GM10266 (cell line): ENCODE results near the gene CD81.
A peak's percentile ranks its signal among the peaks of the same experiment; 100 is the strongest.
"Not testable (repeated sequence)": the region's sequence is repeated elsewhere in the genome, so short reads cannot be mapped to it uniquely, and the experiment has no call there.

Experiments
- DNase-seq: peaks from one replicate; pipeline ENCODE4 v3.0.0; 2012; ENCODE audit errors: extremely low spot score
- CTCF ChIP-seq: IDR thresholded peaks from 2 replicates; pipeline ENCODE4 v1.5.1; 2012; ENCODE audit warnings: mild to moderate bottlenecking, low read depth; ENCODE audit not compliant: control insufficient read depth, insufficient read depth; ENCODE audit errors: missing control alignments

CD81 gene

GRCh38 chr11:2376751-2377451, at the start of gene CD81:
Gene CD81 (plus strand): TSS chr11:2377310. CDS start chr11:2377550, 240 bp downstream.
- TF ChIP-seq CTCF, result no peak
- peak; percentile 92 for DNase-seq

GRCh38 chr11:2328021-2328420, 49.1 kb upstream of the CD81 start:
- no peak for DNase-seq
- no peak for TF ChIP-seq CTCF

GRCh38 chr11:2328656-2329354, 48.3 kb upstream of the CD81 start:
- no peak for DNase-seq
- no peak for TF ChIP-seq CTCF

- DNase-seq, result no peak
- no peak for TF ChIP-seq CTCF
Observed at GRCh38 chr11:2329551-2329950, 47.6 kb upstream of the CD81 start.

- no peak for TF ChIP-seq CTCF
- DNase-seq, result no peak
Observed at GRCh38 chr11:2330696-2331095, 46.4 kb upstream of the CD81 start.

GRCh38 chr11:2331404-2331803, 45.7 kb upstream of the CD81 start:
- no peak for TF ChIP-seq CTCF

GRCh38 chr11:2332569-2332968, 44.5 kb upstream of the CD81 start:
- DNase-seq, result not testable (repeated sequence)

More at GRCh38 chr11:2331404-2331803, 45.7 kb upstream of the CD81 start:
- no peak for DNase-seq

- DNase-seq, result not testable (repeated sequence)
Observed at GRCh38 chr11:2333486-2334205, 43.5 kb upstream of the CD81 start.

- DNase-seq, result not testable (repeated sequence)
Observed at GRCh38 chr11:2335286-2335685, 41.8 kb upstream of the CD81 start.

- not testable (repeated sequence) for DNase-seq
Observed at GRCh38 chr11:2338760-2339159, 38.4 kb upstream of the CD81 start.
